ENCODE results near the gene FUZ. TPM values are rescaled to one million over a fixed set of nuclear protein-coding genes. Genes with fewer than 3 reads are reported as not detected.

FUZ gene
- total RNA-seq, 2 experiments from 2014 or later: 23.1 to 24.2 TPM

GRCh38 chr19:49800771-49801170 is 12.3 kb downstream of the FUZ start:
- no peaks in the 10 kb centered on the region for H3K9me3 Mint-ChIP-seq (ENCODE audit: insufficient read depth)
- peaks cover 42% of the 10 kb centered on the region for H3K36me3 Mint-ChIP-seq (ENCODE audit: low read depth)
- ChIA-PET CTCF (no interaction called here), POLR2A (no interaction called here)
- DNase-seq (no peak), ATAC-seq (no peak)
- H3K4me1 Mint-ChIP-seq (ENCODE audit: low read depth): no peaks in the 10 kb centered on the region
- H3K4me3 Mint-ChIP-seq: no peak overlapping the region
- no peak overlapping the region for H3K27ac Mint-ChIP-seq
- no peaks in the 10 kb centered on the region for H3K27me3 Mint-ChIP-seq (ENCODE audit: low read depth)

- POLR2A ChIA-PET: no interaction called here
- H3K9me3 Mint-ChIP-seq (ENCODE audit: insufficient read depth): no peaks in the 10 kb centered on the region
- H3K27ac Mint-ChIP-seq: no peak overlapping the region
- no peaks in the 10 kb centered on the region for H3K4me1 Mint-ChIP-seq (ENCODE audit: low read depth)
- no peak overlapping the region for H3K4me3 Mint-ChIP-seq
- no peak for DNase-seq
- no peaks in the 10 kb centered on the region for H3K27me3 Mint-ChIP-seq (ENCODE audit: low read depth)
- CTCF ChIA-PET: no interaction called here
- ATAC-seq: no peak
- H3K36me3 Mint-ChIP-seq (ENCODE audit: low read depth): peaks cover 49% of the 10 kb centered on the region
These were observed 13.2 kb downstream of the FUZ start for GRCh38 chr19:49799798-49800376.

GRCh38 chr19:49799271-49799797 is 13.8 kb downstream of the FUZ start:
- ChIA-PET POLR2A (interaction anchor here (1.1 kb wide), 1 partner anchor 10 kb away, joined by 3 read pairs; no protein-coding TSS in a partner anchor), CTCF (no interaction called here)
- no peak for DNase-seq
- H3K36me3 Mint-ChIP-seq (ENCODE audit: low read depth): peaks cover 52% of the 10 kb centered on the region
- no peak for ATAC-seq
- no peaks in the 10 kb centered on the region for H3K4me1 Mint-ChIP-seq (ENCODE audit: low read depth)
- H3K27ac Mint-ChIP-seq: no peak overlapping the region
- no peak overlapping the region for H3K4me3 Mint-ChIP-seq
- no peaks in the 10 kb centered on the region for H3K9me3 Mint-ChIP-seq (ENCODE audit: insufficient read depth)
- no peaks in the 10 kb centered on the region for H3K27me3 Mint-ChIP-seq (ENCODE audit: low read depth)

GRCh38 chr19:49798574-49798973 is 14.5 kb downstream of the FUZ start:
- POLR2A ChIA-PET: interaction anchor here (1.1 kb wide), 1 partner anchor 11 kb away, joined by 3 read pairs; no protein-coding TSS in a partner anchor
- no peak overlapping the region for H3K4me3 Mint-ChIP-seq
- H3K27ac Mint-ChIP-seq: no peak overlapping the region
- CTCF ChIA-PET: interaction anchor here (0.8 kb wide), 1 partner anchor 9 kb away, joined by 3 read pairs; no protein-coding TSS in a partner anchor
- H3K36me3 Mint-ChIP-seq (ENCODE audit: low read depth): peaks cover 52% of the 10 kb centered on the region
- H3K9me3 Mint-ChIP-seq (ENCODE audit: insufficient read depth): no peaks in the 10 kb centered on the region
- ATAC-seq: no peak
- no peak for DNase-seq
- H3K4me1 Mint-ChIP-seq (ENCODE audit: low read depth): no peaks in the 10 kb centered on the region
- no peaks in the 10 kb centered on the region for H3K27me3 Mint-ChIP-seq (ENCODE audit: low read depth)

- ATAC-seq: no peak
- ChIA-PET POLR2A (interaction anchor here (0.8 kb wide), 2 partner anchors 28 to 238 kb away, joined by 3 read pairs; no protein-coding TSS in a partner anchor), CTCF (no interaction called here)
These were observed 17.5 kb downstream of the FUZ start for GRCh38 chr19:49795615-49796014.

GRCh38 chr19:49793561-49793840 is 19.6 kb downstream of the FUZ start:
- no peaks in the 10 kb centered on the region for H3K4me1 Mint-ChIP-seq (ENCODE audit: low read depth)
- H3K27me3 Mint-ChIP-seq (ENCODE audit: low read depth): no peaks in the 10 kb centered on the region
- ChIA-PET CTCF (no interaction called here), POLR2A (no interaction called here)
- H3K9me3 Mint-ChIP-seq (ENCODE audit: insufficient read depth): no peaks in the 10 kb centered on the region
- H3K4me3 Mint-ChIP-seq: no peak overlapping the region
- peaks cover 42% of the 10 kb centered on the region for H3K36me3 Mint-ChIP-seq (ENCODE audit: low read depth)
- no peak overlapping the region for H3K27ac Mint-ChIP-seq
- no peak for DNase-seq
- no peak for ATAC-seq

More at GRCh38 chr19:49795615-49796014, 17.5 kb downstream of the FUZ start:
- H3K4me3 Mint-ChIP-seq: no peak overlapping the region
- H3K27me3 Mint-ChIP-seq (ENCODE audit: low read depth): no peaks in the 10 kb centered on the region
- DNase-seq: no peak
- H3K4me1 Mint-ChIP-seq (ENCODE audit: low read depth): no peaks in the 10 kb centered on the region
- H3K9me3 Mint-ChIP-seq (ENCODE audit: insufficient read depth): no peaks in the 10 kb centered on the region
- H3K36me3 Mint-ChIP-seq (ENCODE audit: low read depth): peaks cover 50% of the 10 kb centered on the region
- no peak overlapping the region for H3K27ac Mint-ChIP-seq

- ChIA-PET POLR2A (no interaction called here), CTCF (no interaction called here)
- no peak overlapping the region for H3K27ac Mint-ChIP-seq
- DNase-seq (no peak), ATAC-seq (no peak)
- no peaks in the 10 kb centered on the region for H3K4me1 Mint-ChIP-seq (ENCODE audit: low read depth)
- H3K9me3 Mint-ChIP-seq (ENCODE audit: insufficient read depth): no peaks in the 10 kb centered on the region
- no peaks in the 10 kb centered on the region for H3K27me3 Mint-ChIP-seq (ENCODE audit: low read depth)
- peaks cover 46% of the 10 kb centered on the region for H3K36me3 Mint-ChIP-seq (ENCODE audit: low read depth)
- H3K4me3 Mint-ChIP-seq: no peak overlapping the region
These were observed 20.1 kb downstream of the FUZ start for GRCh38 chr19:49792829-49793560.

GRCh38 chr19:49791776-49792445 is 21.2 kb downstream of the FUZ start:
- no peak overlapping the region for H3K4me3 Mint-ChIP-seq
- ATAC-seq (no peak), DNase-seq (no peak)
- no peaks in the 10 kb centered on the region for H3K9me3 Mint-ChIP-seq (ENCODE audit: insufficient read depth)
- no peaks in the 10 kb centered on the region for H3K4me1 Mint-ChIP-seq (ENCODE audit: low read depth)
- ChIA-PET POLR2A (no interaction called here), CTCF (no interaction called here)
- peaks cover 48% of the 10 kb centered on the region for H3K36me3 Mint-ChIP-seq (ENCODE audit: low read depth)
- H3K27me3 Mint-ChIP-seq (ENCODE audit: low read depth): no peaks in the 10 kb centered on the region
- H3K27ac Mint-ChIP-seq: no peak overlapping the region

- H3K4me1 Mint-ChIP-seq (ENCODE audit: low read depth): no peaks in the 10 kb centered on the region
- POLR2A ChIA-PET: no interaction called here
- ATAC-seq (no peak), DNase-seq (no peak)
- H3K27ac Mint-ChIP-seq: no peak overlapping the region
- H3K4me3 Mint-ChIP-seq: no peak overlapping the region
- H3K9me3 Mint-ChIP-seq (ENCODE audit: insufficient read depth): no peaks in the 10 kb centered on the region
- CTCF ChIA-PET: no interaction called here
- peaks cover 44% of the 10 kb centered on the region for H3K36me3 Mint-ChIP-seq (ENCODE audit: low read depth)
- no peaks in the 10 kb centered on the region for H3K27me3 Mint-ChIP-seq (ENCODE audit: low read depth)
These were observed 22.2 kb downstream of the FUZ start for GRCh38 chr19:49790866-49791265.

GRCh38 chr19:49788857-49789256 is 24.2 kb downstream of the FUZ start:
- ATAC-seq (no peak), DNase-seq (no peak)
- POLR2A ChIA-PET: no interaction called here
- H3K4me1 Mint-ChIP-seq (ENCODE audit: low read depth): no peaks in the 10 kb centered on the region
- no peak overlapping the region for H3K4me3 Mint-ChIP-seq
- H3K9me3 Mint-ChIP-seq (ENCODE audit: insufficient read depth): no peaks in the 10 kb centered on the region
- CTCF ChIA-PET: no interaction called here
- H3K36me3 Mint-ChIP-seq (ENCODE audit: low read depth): peaks cover 40% of the 10 kb centered on the region
- no peak overlapping the region for H3K27ac Mint-ChIP-seq
- no peaks in the 10 kb centered on the region for H3K27me3 Mint-ChIP-seq (ENCODE audit: low read depth)

- ATAC-seq (no peak), DNase-seq (no peak)
- H3K27ac Mint-ChIP-seq: no peak overlapping the region
- H3K9me3 Mint-ChIP-seq (ENCODE audit: insufficient read depth): no peaks in the 10 kb centered on the region
- H3K27me3 Mint-ChIP-seq (ENCODE audit: low read depth): no peaks in the 10 kb centered on the region
- no peak overlapping the region for H3K4me3 Mint-ChIP-seq
- no peaks in the 10 kb centered on the region for H3K4me1 Mint-ChIP-seq (ENCODE audit: low read depth)
- ChIA-PET POLR2A (no interaction called here), CTCF (no interaction called here)
- peaks cover 45% of the 10 kb centered on the region for H3K36me3 Mint-ChIP-seq (ENCODE audit: low read depth)
These were observed 25.3 kb downstream of the FUZ start for GRCh38 chr19:49787746-49788145.

- no peaks in the 10 kb centered on the region for H3K9me3 Mint-ChIP-seq (ENCODE audit: insufficient read depth)
- no peaks in the 10 kb centered on the region for H3K27me3 Mint-ChIP-seq (ENCODE audit: low read depth)
- H3K4me3 Mint-ChIP-seq: no peak overlapping the region
- CTCF ChIA-PET: interaction anchor here (0.8 to 0.9 kb wide), 2 partner anchors 34 to 109 kb away, joined by 3 to 4 read pairs; partner anchors contain the start of gene PRMT1
- DNase-seq (no peak), ATAC-seq (no peak)
- H3K4me1 Mint-ChIP-seq (ENCODE audit: low read depth): no peaks in the 10 kb centered on the region
- H3K36me3 Mint-ChIP-seq (ENCODE audit: low read depth): peaks cover 47% of the 10 kb centered on the region
- H3K27ac Mint-ChIP-seq: no peak overlapping the region
- POLR2A ChIA-PET: no interaction called here
These were observed 26.7 kb downstream of the FUZ start for GRCh38 chr19:49786376-49786820.

All from activated CD8-positive, alpha-beta T cell treated with anti-CD3 and anti-CD28 coated beads, Interleukin-2, amount 10 ng/mL, durations not matched to agents 7 days and 5 days (primary cell).